Measurements from ENCODE around the gene TBC1D24.

TBC1D24 gene

GRCh38 chr16:2470603-2471015 lies 4.3 kb upstream of the TBC1D24 start:
- Histone ChIP-seq H3K4me2 (ENCODE audit: insufficient read depth, low read length) (peak overlapping the region; percentile 80; the same call in 1 of the 2 replicates), H3K9ac (ENCODE audit: low read depth, low read length) (no peak overlapping the region; the same call in 1 of the 2 replicates), H4K20me1 (ENCODE audit: insufficient read depth, low read length) (peaks cover 48% of the 10 kb centered on the region), H3K27me3 (ENCODE audit: insufficient read depth, low read length, poor library complexity) (peaks cover 41% of the 10 kb centered on the region), H3K36me3 (ENCODE audit: insufficient read depth, low read length) (no peaks in the 10 kb centered on the region; the same call in 1 of the 2 replicates), H2AFZ (ENCODE audit: low read depth, low read length) (no peak overlapping the region), H3K9me3 (ENCODE audit: insufficient read depth, low read length, severe bottlenecking) (no peaks in the 10 kb centered on the region), H3K4me1 (ENCODE audit: insufficient read depth, low read length) (peaks cover 76% of the 10 kb centered on the region), H3K4me3 (ENCODE audit: low read depth in 1 of 2, low read length in 2 of 2) (no peak overlapping the region), H3K79me2 (ENCODE audit: insufficient read depth, low read length) (peaks cover 7% of the 10 kb centered on the region), H3K27ac (ENCODE audit: low read length) (peak overlapping the region; percentile 66)
- no peak for ATAC-seq (ENCODE audit: insufficient read depth, low read depth)
- TF ChIP-seq, protein P1, sequence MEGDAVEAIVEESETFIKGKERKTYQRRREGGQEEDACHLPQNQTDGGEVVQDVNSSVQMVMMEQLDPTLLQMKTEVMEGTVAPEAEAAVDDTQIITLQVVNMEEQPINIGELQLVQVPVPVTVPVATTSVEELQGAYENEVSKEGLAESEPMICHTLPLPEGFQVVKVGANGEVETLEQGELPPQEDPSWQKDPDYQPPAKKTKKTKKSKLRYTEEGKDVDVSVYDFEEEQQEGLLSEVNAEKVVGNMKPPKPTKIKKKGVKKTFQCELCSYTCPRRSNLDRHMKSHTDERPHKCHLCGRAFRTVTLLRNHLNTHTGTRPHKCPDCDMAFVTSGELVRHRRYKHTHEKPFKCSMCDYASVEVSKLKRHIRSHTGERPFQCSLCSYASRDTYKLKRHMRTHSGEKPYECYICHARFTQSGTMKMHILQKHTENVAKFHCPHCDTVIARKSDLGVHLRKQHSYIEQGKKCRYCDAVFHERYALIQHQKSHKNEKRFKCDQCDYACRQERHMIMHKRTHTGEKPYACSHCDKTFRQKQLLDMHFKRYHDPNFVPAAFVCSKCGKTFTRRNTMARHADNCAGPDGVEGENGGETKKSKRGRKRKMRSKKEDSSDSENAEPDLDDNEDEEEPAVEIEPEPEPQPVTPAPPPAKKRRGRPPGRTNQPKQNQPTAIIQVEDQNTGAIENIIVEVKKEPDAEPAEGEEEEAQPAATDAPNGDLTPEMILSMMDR (IDR thresholded peaks at IDR 0.05; ENCODE audit: borderline replicate concordance, extremely low read depth, low read length, poor library complexity, severe bottlenecking) = no peak
- TF ChIP-seq EZH2 (IDR thresholded peaks at IDR 0.05; ENCODE audit: borderline replicate concordance, low read depth, low read length, severe bottlenecking) = no peak
- DNase-seq = no peak

DNA sequence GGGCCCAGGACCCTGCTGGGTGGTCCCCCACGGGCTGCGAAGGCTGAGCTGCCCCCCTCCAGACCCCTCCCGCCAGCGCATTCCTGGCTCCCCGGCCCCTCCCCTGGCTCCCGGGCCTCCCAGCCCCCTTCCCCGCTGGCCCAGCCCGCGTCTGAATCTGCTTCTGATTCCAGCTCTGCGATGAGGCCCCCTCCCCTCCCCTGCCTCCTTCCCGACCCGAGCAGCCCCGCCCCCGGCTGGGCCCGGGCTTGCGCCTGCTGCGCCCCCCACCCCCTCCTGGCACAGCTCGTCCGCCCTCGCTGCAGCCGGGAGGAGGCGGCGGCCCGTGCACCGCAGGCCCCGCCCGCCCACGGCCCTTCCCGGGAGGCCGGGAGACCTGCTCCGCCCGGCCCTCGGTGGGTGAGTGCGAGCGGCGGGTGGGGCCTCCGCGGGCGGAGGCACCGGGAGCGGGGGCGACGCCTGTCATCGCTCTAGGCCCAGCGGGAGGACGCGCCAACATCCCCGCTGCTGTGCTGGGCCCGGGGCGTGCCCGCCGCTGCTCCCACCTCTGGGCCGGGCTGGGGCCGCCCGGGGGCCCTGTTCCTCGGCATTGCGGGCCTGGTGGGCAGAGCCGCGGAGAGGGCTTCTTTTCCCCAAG lies 3.8 kb upstream of the TBC1D24 start, which contains the start of gene NTN3:
TSS of gene NTN3 (plus strand) at position 282 of the 637 bp plus-strand sequence. CDS start 405 bp downstream, outside the sequence.
- Histone ChIP-seq H3K4me2 (ENCODE audit: insufficient read depth, low read length) (peak within 1 kb of the TSS; percentile 80), H3K27ac (ENCODE audit: low read length) (peak within 1 kb of the TSS; percentile 66), H3K36me3 (ENCODE audit: insufficient read depth, low read length) (no peaks in the 10 kb centered on the region; the same call in 1 of the 2 replicates), H3K9me3 (ENCODE audit: insufficient read depth, low read length, severe bottlenecking) (no peaks in the 10 kb centered on the region), H3K27me3 (ENCODE audit: insufficient read depth, low read length, poor library complexity) (peaks cover 41% of the 10 kb centered on the region), H3K4me3 (ENCODE audit: low read depth in 1 of 2, low read length in 2 of 2) (peak within 1 kb of the TSS in 1 of 2 experiments; percentile 34; a peak in 2 of 4 replicates), H3K9ac (ENCODE audit: low read depth, low read length) (peak within 1 kb of the TSS; percentile 39; the same call in 1 of the 2 replicates), H3K4me1 (ENCODE audit: insufficient read depth, low read length) (peaks cover 81% of the 10 kb centered on the region), H3K79me2 (ENCODE audit: insufficient read depth, low read length) (peaks cover 12% of the 10 kb centered on the region), H2AFZ (ENCODE audit: low read depth, low read length) (no peak within 1 kb of the TSS), H4K20me1 (ENCODE audit: insufficient read depth, low read length) (peaks cover 48% of the 10 kb centered on the region)
- ATAC-seq (ENCODE audit: insufficient read depth, low read depth) = peak; percentile 28
- TF ChIP-seq, protein P1 (IDR thresholded peaks at IDR 0.05; ENCODE audit: borderline replicate concordance, extremely low read depth, low read length, poor library complexity, severe bottlenecking) = no peak
- peak; percentile 49 for TF ChIP-seq EZH2 (IDR thresholded peaks at IDR 0.05; ENCODE audit: borderline replicate concordance, low read depth, low read length, severe bottlenecking)
- peak; percentile 52 for DNase-seq

DNA sequence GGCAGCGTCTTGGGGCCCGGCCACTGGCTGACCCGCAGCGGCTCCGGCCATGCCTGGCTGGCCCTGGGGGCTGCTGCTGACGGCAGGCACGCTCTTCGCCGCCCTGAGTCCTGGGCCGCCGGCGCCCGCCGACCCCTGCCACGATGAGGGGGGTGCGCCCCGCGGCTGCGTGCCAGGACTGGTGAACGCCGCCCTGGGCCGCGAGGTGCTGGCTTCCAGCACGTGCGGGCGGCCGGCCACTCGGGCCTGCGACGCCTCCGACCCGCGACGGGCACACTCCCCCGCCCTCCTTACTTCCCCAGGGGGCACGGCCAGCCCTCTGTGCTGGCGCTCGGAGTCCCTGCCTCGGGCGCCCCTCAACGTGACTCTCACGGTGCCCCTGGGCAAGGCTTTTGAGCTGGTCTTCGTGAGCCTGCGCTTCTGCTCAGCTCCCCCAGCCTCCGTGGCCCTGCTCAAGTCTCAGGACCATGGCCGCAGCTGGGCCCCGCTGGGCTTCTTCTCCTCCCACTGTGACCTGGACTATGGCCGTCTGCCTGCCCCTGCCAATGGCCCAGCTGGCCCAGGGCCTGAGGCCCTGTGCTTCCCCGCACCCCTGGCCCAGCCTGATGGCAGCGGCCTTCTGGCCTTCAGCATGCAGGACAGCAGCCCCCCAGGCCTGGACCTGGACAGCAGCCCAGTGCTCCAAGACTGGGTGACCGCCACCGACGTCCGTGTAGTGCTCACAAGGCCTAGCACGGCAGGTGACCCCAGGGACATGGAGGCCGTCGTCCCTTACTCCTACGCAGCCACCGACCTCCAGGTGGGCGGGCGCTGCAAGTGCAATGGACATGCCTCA lies 3.1 kb upstream of the TBC1D24 start:
- Histone ChIP-seq H2AFZ (ENCODE audit: low read depth, low read length) (no peak overlapping the region), H3K27ac (ENCODE audit: low read length) (no peak overlapping the region), H3K9me3 (ENCODE audit: insufficient read depth, low read length, severe bottlenecking) (no peaks in the 10 kb centered on the region), H3K36me3 (ENCODE audit: insufficient read depth, low read length) (no peaks in the 10 kb centered on the region; the same call in 1 of the 2 replicates), H3K79me2 (ENCODE audit: insufficient read depth, low read length) (peaks cover 20% of the 10 kb centered on the region), H3K27me3 (ENCODE audit: insufficient read depth, low read length, poor library complexity) (peaks cover 41% of the 10 kb centered on the region), H3K9ac (ENCODE audit: low read depth, low read length) (peak overlapping the region; percentile 39; the same call in 1 of the 2 replicates), H4K20me1 (ENCODE audit: insufficient read depth, low read length) (peaks cover 55% of the 10 kb centered on the region), H3K4me3 (ENCODE audit: low read depth in 1 of 2, low read length in 2 of 2) (peak overlapping the region in 1 of 2 experiments; percentile 34; a peak in 2 of 4 replicates), H3K4me2 (ENCODE audit: insufficient read depth, low read length) (peak overlapping the region; percentile 80), H3K4me1 (ENCODE audit: insufficient read depth, low read length) (peaks cover 88% of the 10 kb centered on the region)
- ATAC-seq (ENCODE audit: insufficient read depth, low read depth) (no peak), DNase-seq (no peak)
- no peak for TF ChIP-seq EZH2 (IDR thresholded peaks at IDR 0.05; ENCODE audit: borderline replicate concordance, low read depth, low read length, severe bottlenecking)
- TF ChIP-seq, protein P1 (IDR thresholded peaks at IDR 0.05; ENCODE audit: borderline replicate concordance, extremely low read depth, low read length, poor library complexity, severe bottlenecking) = no peak

Measured in DND-41 (cell line).